PC-9 (cell line): ENCODE data around the gene TP53I11. TPM values are rescaled to one million over a fixed set of nuclear protein-coding genes. Genes with fewer than 3 reads are reported as not detected.

ENCODE experiments used
- BruUV-seq: library from RNA; stranded (reverse); fragments of 400-500 nt; replicated peaks from 2 replicates; lab custom pipeline; 2021; lab: Mats Ljungman, UMichigan
- CTCF ChIA-PET: fragments of 300-600 bp; sonication (Branson Sonifier 250); formaldehyde crosslinking; loops from one replicate; lab custom pipeline; 2022; ENCODE audit warnings: antibody characterized with exemption; lab: Charles Lee
- POLR2A ChIA-PET: fragments of 300-600 bp; sonication (Branson Sonifier 250); formaldehyde crosslinking; loops from one replicate; lab custom pipeline; 2022; ENCODE audit warnings: antibody characterized with exemption; ENCODE audit not compliant: unreplicated experiment; lab: Charles Lee
- DNase-seq, 2 experiments: peaks; one replicate each; pipeline versions ENCODE4 v3.0.0 to v3.0.0-alpha.2; 2015 to 2022; ENCODE audit warnings: mixed read lengths in 1 of 2
- H2AFZ ChIP-seq: fragments of 200-600 bp; sonication (generic); 2 replicates; pipeline ENCODE4 v1.8.1; 2017; ENCODE audit warnings: antibody characterized with exemption
- H3F3A ChIP-seq: fragments of 200-600 bp; sonication (generic); 2 replicates; pipeline ENCODE4 v1.8.1; 2017; ENCODE audit warnings: antibody characterized with exemption, mild to moderate bottlenecking, low read depth; ENCODE audit not compliant: insufficient read depth
- H3K27ac ChIP-seq: fragments of 200-600 bp; sonication (generic); 2 replicates; pipeline ENCODE4 v1.6.1; 2016; ENCODE audit warnings: mixed run types
- H3K27me3 ChIP-seq: fragments of 200-600 bp; sonication (generic); 2 replicates; pipeline ENCODE4 v1.6.1; 2016; ENCODE audit warnings: low read depth, mixed run types; ENCODE audit not compliant: insufficient read depth
- H3K36me3 ChIP-seq: fragments of 200-600 bp; sonication (generic); 2 replicates; pipeline ENCODE4 v1.6.1; 2016; ENCODE audit warnings: low read depth, mixed run types
- H3K4me1 ChIP-seq: fragments of 200-600 bp; sonication (generic); replicated peaks from 2 replicates; pipeline ENCODE4 v1.6.1; 2016; ENCODE audit warnings: mixed run types; ENCODE audit not compliant: insufficient read depth
- H3K4me2 ChIP-seq: fragments of 200-600 bp; sonication (generic); 2 replicates; pipeline ENCODE4 v1.6.1; 2017; ENCODE audit warnings: mixed run types
- H3K4me3 ChIP-seq: fragments of 200-600 bp; sonication (generic); 2 replicates; pipeline ENCODE4 v1.6.1; 2016; ENCODE audit warnings: mixed run types
- H3K79me2 ChIP-seq: fragments of 200-600 bp; sonication (generic); 2 replicates; pipeline ENCODE4 v1.6.1; 2017; ENCODE audit warnings: low read depth, mixed run types
- H3K9me2 ChIP-seq: fragments of 200-600 bp; sonication (generic); 2 replicates; pipeline ENCODE4 v1.8.1; 2017; ENCODE audit warnings: mild to moderate bottlenecking; ENCODE audit not compliant: insufficient read depth
- H3K9me3 ChIP-seq: fragments of 200-600 bp; sonication (generic); 2 replicates; pipeline ENCODE4 v1.8.1; 2016; ENCODE audit warnings: low read depth; ENCODE audit not compliant: insufficient read depth
- H4K20me1 ChIP-seq: fragments of 200-600 bp; sonication (generic); 2 replicates; pipeline ENCODE4 v1.8.1; 2017; ENCODE audit not compliant: insufficient read depth
- EZH2 ChIP-seq: fragments of 200-600 bp; sonication (generic); IDR thresholded peaks from 2 replicates; pipeline ENCODE4 v1.8.0; 2017; ENCODE audit warnings: antibody characterized with exemption, low read depth
- intact Hi-C: fragments of 100-400 bp; cut with micrococcal nuclease; formaldehyde crosslinking; loops from one replicate; pipeline ENCODE4 v1.10.0; 2022; ENCODE audit not compliant: unreplicated experiment
- total RNA-seq: library from RNA; stranded (reverse); gene quantifications from 2 replicates; pipeline ENCODE4 v1.2.3, GENCODE V29; 2021
- TF ChIP-seq, protein P1 (sequence below): fragments of 200-600 bp; sonication (generic); conservative IDR thresholded peaks from 2 replicates; pipeline ENCODE4 v1.6.1; 2017; ENCODE audit warnings: mixed run types, antibody characterized with exemption, mild to moderate bottlenecking, moderate library complexity

The TP53I11 gene
- total RNA-seq, 1 experiment from 2014 or later = 0.46 TPM

GRCh38 chr11:44892843-44893242 is 57.8 kb downstream of the TP53I11 start:
- Histone ChIP-seq H3K4me1 (no peaks in the 10 kb centered on the region), H3K27ac (no peak overlapping the region), H3K79me2 (no peaks in the 10 kb centered on the region), H3F3A (no peaks in the 10 kb centered on the region), H3K4me3 (no peak overlapping the region), H3K36me3 (no peaks in the 10 kb centered on the region), H3K27me3 (peaks cover 84% of the 10 kb centered on the region), H3K4me2 (no peak overlapping the region), H3K9me2 (no peaks in the 10 kb centered on the region), H3K9me3 (no peaks in the 10 kb centered on the region), H4K20me1 (no peaks in the 10 kb centered on the region), H2AFZ (no peak overlapping the region)
- ChIA-PET CTCF (interaction anchor here (0.6 kb wide), 1 partner anchor 627 kb away, joined by 3 read pairs; no protein-coding TSS in a partner anchor), POLR2A (no interaction called here)
- no TSS peak for BruUV-seq
- no peak for DNase-seq
- intact Hi-C loops = loop anchor here (5.0 to 10.0 kb wide), 2 partner anchors 168 to 271 kb away; partner anchors contain the start of gene TSPAN18
- no peak for TF ChIP-seq EZH2
- TF ChIP-seq, protein P1, sequence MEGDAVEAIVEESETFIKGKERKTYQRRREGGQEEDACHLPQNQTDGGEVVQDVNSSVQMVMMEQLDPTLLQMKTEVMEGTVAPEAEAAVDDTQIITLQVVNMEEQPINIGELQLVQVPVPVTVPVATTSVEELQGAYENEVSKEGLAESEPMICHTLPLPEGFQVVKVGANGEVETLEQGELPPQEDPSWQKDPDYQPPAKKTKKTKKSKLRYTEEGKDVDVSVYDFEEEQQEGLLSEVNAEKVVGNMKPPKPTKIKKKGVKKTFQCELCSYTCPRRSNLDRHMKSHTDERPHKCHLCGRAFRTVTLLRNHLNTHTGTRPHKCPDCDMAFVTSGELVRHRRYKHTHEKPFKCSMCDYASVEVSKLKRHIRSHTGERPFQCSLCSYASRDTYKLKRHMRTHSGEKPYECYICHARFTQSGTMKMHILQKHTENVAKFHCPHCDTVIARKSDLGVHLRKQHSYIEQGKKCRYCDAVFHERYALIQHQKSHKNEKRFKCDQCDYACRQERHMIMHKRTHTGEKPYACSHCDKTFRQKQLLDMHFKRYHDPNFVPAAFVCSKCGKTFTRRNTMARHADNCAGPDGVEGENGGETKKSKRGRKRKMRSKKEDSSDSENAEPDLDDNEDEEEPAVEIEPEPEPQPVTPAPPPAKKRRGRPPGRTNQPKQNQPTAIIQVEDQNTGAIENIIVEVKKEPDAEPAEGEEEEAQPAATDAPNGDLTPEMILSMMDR = no peak

- TF ChIP-seq, protein P1 = no peak
- TF ChIP-seq EZH2 = no peak
- no peak for DNase-seq
- H3K9me2 ChIP-seq = no peaks in the 10 kb centered on the region
- H4K20me1 ChIP-seq = no peaks in the 10 kb centered on the region
- intact Hi-C loops = no loop called here
- no peaks in the 10 kb centered on the region for H3K79me2 ChIP-seq
- CTCF ChIA-PET = no interaction called here
- no peak overlapping the region for H3K4me3 ChIP-seq
- no peak overlapping the region for H3K27ac ChIP-seq
- no peaks in the 10 kb centered on the region for H3K9me3 ChIP-seq
- no peaks in the 10 kb centered on the region for H3F3A ChIP-seq
- BruUV-seq = no TSS peak
- no peak overlapping the region for H2AFZ ChIP-seq
- H3K36me3 ChIP-seq = no peaks in the 10 kb centered on the region
- no peaks in the 10 kb centered on the region for H3K4me1 ChIP-seq
- no peak overlapping the region for H3K4me2 ChIP-seq
- H3K27me3 ChIP-seq = peaks cover 77% of the 10 kb centered on the region
- POLR2A ChIA-PET = no interaction called here
These were observed 61.4 kb downstream of the TP53I11 start for GRCh38 chr11:44889266-44889665.

- POLR2A ChIA-PET = no interaction called here
- Histone ChIP-seq H3K4me2 (no peak overlapping the region), H3K79me2 (no peaks in the 10 kb centered on the region), H3K9me2 (no peaks in the 10 kb centered on the region), H2AFZ (no peak overlapping the region), H3K4me3 (no peak overlapping the region), H3F3A (no peaks in the 10 kb centered on the region), H4K20me1 (no peaks in the 10 kb centered on the region), H3K36me3 (no peaks in the 10 kb centered on the region), H3K4me1 (no peaks in the 10 kb centered on the region), H3K27ac (no peak overlapping the region), H3K27me3 (peaks cover 80% of the 10 kb centered on the region), H3K9me3 (no peaks in the 10 kb centered on the region)
- intact Hi-C loops = no loop called here
- DNase-seq = no peak
- no peak for TF ChIP-seq EZH2
- TF ChIP-seq, protein P1 = no peak
- no TSS peak for BruUV-seq
- CTCF ChIA-PET = no interaction called here
These were observed 63.0 kb downstream of the TP53I11 start for GRCh38 chr11:44887636-44888035.
